Astrocyte (in vitro differentiated cells and primary cell): ENCODE data around the gene TEX19. TPM values are rescaled to one million over a fixed set of nuclear protein-coding genes. Genes with fewer than 3 reads are reported as not detected.
"Not testable (repeated sequence)": the region's sequence is repeated elsewhere in the genome, so short reads cannot be mapped to it uniquely, and the experiment has no call there.

Source experiments
- DNase-seq: peaks from one replicate; pipeline ENCODE4 v3.0.0-alpha.2; 2010; ENCODE audit warnings: low read depth
- FAIRE-seq: peaks from 2 replicates; lab custom pipeline; 2011; peaks lifted over from hg19 to GRCh38; lab: Jason Lieb, UNC
- H2AFZ ChIP-seq: 2 replicates; pipeline ENCODE4 v1.6.0; 2012; ENCODE audit warnings: low read depth, low read length, inconsistent platforms
- H3K27ac ChIP-seq: 2 replicates; pipeline ENCODE4 v1.5.1; 2011; ENCODE audit warnings: low read depth, low read length, inconsistent platforms
- H3K27me3 ChIP-seq: 2 replicates; pipeline ENCODE4 v1.6.0; 2011; ENCODE audit warnings: low read length, inconsistent platforms; ENCODE audit not compliant: insufficient read depth
- H3K36me3 ChIP-seq: 2 replicates; pipeline ENCODE4 v1.5.1; 2011; ENCODE audit warnings: low read length, inconsistent platforms; ENCODE audit not compliant: insufficient read depth
- H3K4me1 ChIP-seq: 2 replicates; pipeline ENCODE4 v1.5.1; 2011; ENCODE audit warnings: low read length, inconsistent platforms; ENCODE audit not compliant: insufficient read depth
- H3K4me2 ChIP-seq: 2 replicates; pipeline ENCODE4 v1.6.0; 2012; ENCODE audit warnings: low read length, inconsistent platforms
- H3K4me3 ChIP-seq: 2 replicates; pipeline ENCODE4 v1.5.1; 2011; ENCODE audit warnings: low read depth, mild to moderate bottlenecking, low read length, inconsistent platforms; ENCODE audit not compliant: insufficient read depth
- H3K79me2 ChIP-seq: 2 replicates; pipeline ENCODE4 v1.6.0; 2012; ENCODE audit warnings: mild to moderate bottlenecking, low read length, inconsistent platforms; ENCODE audit not compliant: insufficient read depth
- H3K9ac ChIP-seq: 2 replicates; pipeline ENCODE4 v1.6.0; 2012; ENCODE audit warnings: mild to moderate bottlenecking, low read length, inconsistent platforms
- H3K9me3 ChIP-seq: 2 replicates; pipeline ENCODE4 v1.5.1; 2012; ENCODE audit warnings: low read depth, mild to moderate bottlenecking, low read length, inconsistent platforms; ENCODE audit not compliant: insufficient read depth
- H4K20me1 ChIP-seq: 2 replicates; pipeline ENCODE4 v1.6.0; 2012; ENCODE audit warnings: low read length, inconsistent platforms; ENCODE audit not compliant: insufficient read depth
- H3K27ac Mint-ChIP-seq: one replicate; pipeline ENCODE4 v1.8.0; 2021; ENCODE audit warnings: mild to moderate bottlenecking, mixed read lengths; ENCODE audit not compliant: unreplicated experiment
- H3K27me3 Mint-ChIP-seq: one replicate; pipeline ENCODE4 v1.8.0; 2021; ENCODE audit warnings: low read depth, mixed read lengths; ENCODE audit not compliant: unreplicated experiment
- H3K36me3 Mint-ChIP-seq: one replicate; pipeline ENCODE4 v1.8.0; 2021; ENCODE audit warnings: low read depth, mixed read lengths; ENCODE audit not compliant: unreplicated experiment
- H3K4me1 Mint-ChIP-seq: one replicate; pipeline ENCODE4 v1.8.0; 2021; ENCODE audit warnings: low read depth, mixed read lengths; ENCODE audit not compliant: unreplicated experiment
- H3K4me3 Mint-ChIP-seq: one replicate; pipeline ENCODE4 v1.8.0; 2021; ENCODE audit warnings: mild to moderate bottlenecking, moderate library complexity, mixed read lengths; ENCODE audit not compliant: unreplicated experiment
- H3K9me3 Mint-ChIP-seq: one replicate; pipeline ENCODE4 v1.8.0; 2021; ENCODE audit warnings: mild to moderate bottlenecking, mixed read lengths; ENCODE audit not compliant: unreplicated experiment
- CTCF ChIP-seq: IDR thresholded peaks from 2 replicates; pipeline ENCODE4 v1.5.1; 2011; ENCODE audit warnings: low read depth, mild to moderate bottlenecking, inconsistent platforms, low read length, moderate library complexity; ENCODE audit not compliant: insufficient read depth
- EZH2 ChIP-seq: IDR thresholded peaks from 2 replicates; pipeline ENCODE4 v1.6.1; 2012; ENCODE audit warnings: mild to moderate bottlenecking, low read length, inconsistent platforms; ENCODE audit not compliant: insufficient read depth
- total RNA-seq: library from RNA; stranded (reverse); gene quantifications from 2 replicates; pipeline ENCODE4 v1.2.1, GENCODE V29; 2021

TEX19 gene
- total RNA-seq, 1 donor from 2014 or later: not detected

DNA sequence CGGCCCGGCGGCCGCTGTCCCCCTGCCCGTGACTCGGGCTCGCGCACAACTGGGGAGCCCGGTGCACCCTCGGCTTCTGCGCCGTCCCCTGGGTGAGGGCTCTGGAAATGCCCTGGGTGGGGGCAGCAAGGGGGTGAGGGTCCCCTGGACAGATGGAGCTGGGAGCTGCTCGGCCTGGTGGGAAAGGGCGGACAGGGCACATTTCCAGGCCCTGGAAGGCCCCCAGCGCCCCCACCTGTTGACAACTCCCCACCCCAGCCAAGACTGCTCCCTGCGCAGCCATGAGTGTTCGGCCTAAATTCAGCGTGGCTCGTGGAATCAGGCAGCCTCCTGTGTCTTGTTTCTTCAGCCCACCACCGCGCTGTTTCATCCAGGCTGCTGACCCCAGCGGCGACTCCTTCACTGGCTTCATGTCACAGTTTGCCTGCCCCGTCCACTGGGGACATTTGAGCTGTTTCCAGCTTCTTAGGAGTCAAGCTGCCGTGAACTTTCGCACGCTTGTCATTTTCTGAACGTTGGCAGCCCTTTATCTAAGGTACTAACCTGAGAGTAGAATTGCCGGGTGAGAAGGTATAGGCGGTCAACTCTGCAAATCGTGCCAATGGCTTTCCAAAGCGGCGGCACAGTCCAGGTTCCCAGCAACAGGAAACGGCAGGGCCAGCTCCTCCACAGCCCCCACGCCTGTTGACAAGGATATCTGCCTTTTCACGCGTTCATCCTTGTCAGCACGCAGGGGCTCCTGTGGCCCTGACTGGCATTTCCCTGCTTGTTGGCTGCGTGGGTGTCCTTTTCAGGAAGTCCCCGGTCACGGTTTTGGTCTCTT, 13.4 kb downstream of the TEX19 start:
- Mint-ChIP-seq H3K9me3 (no peaks in the 10 kb centered on the region), H3K4me1 (no peaks in the 10 kb centered on the region), H3K36me3 (no peaks in the 10 kb centered on the region), H3K27me3 (peaks cover 47% of the 10 kb centered on the region), H3K27ac (no peak overlapping the region), H3K4me3 (no peak overlapping the region)
- no peak for DNase-seq
- no peaks in the 10 kb centered on the region for H3K79me2 ChIP-seq
- no peak overlapping the region for H3K27ac ChIP-seq
- no peak overlapping the region for H3K4me3 ChIP-seq
- no peaks in the 10 kb centered on the region for H3K4me1 ChIP-seq
- FAIRE-seq: no peak
- no peaks in the 10 kb centered on the region for H3K9me3 ChIP-seq
- no peak overlapping the region for H3K4me2 ChIP-seq
- H4K20me1 ChIP-seq: no peaks in the 10 kb centered on the region
- no peak overlapping the region for H2AFZ ChIP-seq
- no peak overlapping the region for H3K9ac ChIP-seq
- H3K36me3 ChIP-seq: no peaks in the 10 kb centered on the region
- TF ChIP-seq EZH2 (peak; percentile 41), CTCF (no peak)
- H3K27me3 ChIP-seq: peaks cover 45% of the 10 kb centered on the region

DNA sequence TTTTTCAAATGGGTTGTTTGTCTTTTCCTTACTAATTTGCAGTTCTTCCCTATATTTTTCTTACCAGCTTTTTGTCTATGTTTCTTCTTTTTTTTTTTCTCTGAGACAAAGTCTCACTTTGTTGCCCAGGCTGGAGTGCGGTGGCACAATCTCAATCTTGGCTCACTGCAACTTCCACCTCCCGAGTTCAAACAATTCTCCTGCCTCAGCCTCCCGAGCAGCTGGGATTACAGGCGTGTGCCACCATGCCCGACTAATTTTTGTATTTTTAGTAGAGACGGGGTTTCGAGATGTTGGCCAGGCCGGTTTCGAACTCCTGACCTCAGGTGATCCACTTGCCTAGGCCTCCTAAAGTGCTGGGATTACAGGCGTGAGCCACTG, 14.0 kb downstream of the TEX19 start:
- not testable (repeated sequence) for H3K79me2 ChIP-seq, H3K4me1 Mint-ChIP-seq, H3K27ac ChIP-seq, H3K9me3 Mint-ChIP-seq, DNase-seq, H3K36me3 ChIP-seq, H3K27ac Mint-ChIP-seq, H4K20me1 ChIP-seq, H3K36me3 Mint-ChIP-seq, H3K4me1 ChIP-seq, H3K4me3 ChIP-seq, H3K9me3 ChIP-seq, H2AFZ ChIP-seq, FAIRE-seq, H3K9ac ChIP-seq, H3K4me2 ChIP-seq
- H3K27me3 ChIP-seq: peaks cover 41% of the 10 kb centered on the region
- peaks cover 44% of the 10 kb centered on the region for H3K27me3 Mint-ChIP-seq
- peak overlapping the region; percentile 20 for H3K4me3 Mint-ChIP-seq

GRCh38 chr17:82373731-82374625, 14.9 kb downstream of the TEX19 start:
- Histone ChIP-seq H2AFZ (no peak overlapping the region), H3K4me1 (no peaks in the 10 kb centered on the region), H3K9me3 (no peaks in the 10 kb centered on the region), H3K4me2 (no peak overlapping the region), H3K79me2 (no peaks in the 10 kb centered on the region), H3K9ac (no peak overlapping the region), H3K27me3 (peaks cover 45% of the 10 kb centered on the region), H4K20me1 (no peaks in the 10 kb centered on the region), H3K4me3 (no peak overlapping the region), H3K36me3 (no peaks in the 10 kb centered on the region), H3K27ac (no peak overlapping the region)
- FAIRE-seq (no peak), DNase-seq (no peak)
- Mint-ChIP-seq H3K9me3 (no peaks in the 10 kb centered on the region), H3K4me1 (no peaks in the 10 kb centered on the region), H3K27ac (no peak overlapping the region), H3K27me3 (peaks cover 46% of the 10 kb centered on the region), H3K36me3 (no peaks in the 10 kb centered on the region), H3K4me3 (no peak overlapping the region)
- TF ChIP-seq EZH2 (no peak), CTCF (no peak)
